Measurements from ENCODE around the gene RBP7. TPM values are rescaled to one million over a fixed set of nuclear protein-coding genes. Genes with fewer than 3 reads are reported as not detected.

RBP7 gene
- total and polyA plus RNA-seq, 2 of the 4 experiments (the other 2 are of a cell fraction) = 0.17 TPM; not detected in 1

- TF ChIP-seq ELK1 (IDR thresholded peaks at IDR 0.05; ENCODE audit: borderline replicate concordance, low read depth, low read length) = no peak
Observed at GRCh38 chr1:9957726-9958125, 39.3 kb upstream of the RBP7 start (continued).

GRCh38 chr1:9960011-9960410 lies 37.0 kb upstream of the RBP7 start:
- Histone ChIP-seq H3K18ac (ENCODE audit: low read depth, low read length) (no peak overlapping the region), H3K4me1 (ENCODE audit: control insufficient read depth, insufficient read depth, low read length) (peaks cover 2% of the 10 kb centered on the region; the same call in 1 of the 2 replicates), H3K9ac (ENCODE audit: low read depth, low read length) (no peak overlapping the region), H4K5ac (ENCODE audit: low read depth, low read length) (no peak overlapping the region), H3K23ac (ENCODE audit: low read depth, low read length) (no peak overlapping the region), H3K79me1 (ENCODE audit: low read depth in 1 of 2, low read length in 2 of 2) (peaks cover 0 to 10% of the 10 kb centered on the region in 2 experiments; a peak in 1 of 4 replicates), H3K4me2 (ENCODE audit: low read depth, low read length) (no peak overlapping the region), H3K9me3 (ENCODE audit: control insufficient read depth, insufficient read depth, low read length) (no peaks in the 10 kb centered on the region), H3K4ac (ENCODE audit: low read depth, low read length) (no peak overlapping the region), H3K14ac (replicated peaks; ENCODE audit: low read depth, low read length) (no peak overlapping the region), H2AK5ac (ENCODE audit: low read depth, low read length) (no peak overlapping the region), H2AFZ (replicated peaks; ENCODE audit: low read length, poor library complexity) (no peak overlapping the region), H3K36me3 (ENCODE audit: control insufficient read depth, insufficient read depth, low read length) (no peaks in the 10 kb centered on the region), H4K91ac (ENCODE audit: insufficient read depth, low read depth, low read length) (no peak overlapping the region), H2BK15ac (ENCODE audit: low read depth, low read length) (no peak overlapping the region), H3K9me1 (ENCODE audit: insufficient read depth, low read length) (no peaks in the 10 kb centered on the region), H2BK20ac (ENCODE audit: low read depth, low read length) (no peak overlapping the region), H3K27me3 (ENCODE audit: control insufficient read depth, insufficient read depth, low read length) (no peaks in the 10 kb centered on the region), H4K8ac (ENCODE audit: low read depth in 2 of 2, low read length in 2 of 2) (no peak overlapping the region), H2BK120ac (ENCODE audit: low read depth, low read length) (no peak overlapping the region), H3K4me3 (ENCODE audit: insufficient read depth, low read depth, low read length) (no peak overlapping the region), H2BK5ac (ENCODE audit: low read depth, low read length, poor library complexity, severe bottlenecking) (no peak overlapping the region), H3K56ac (ENCODE audit: extremely low read depth, insufficient read depth, low read length) (no peak overlapping the region), H4K20me1 (ENCODE audit: insufficient read depth, low read length) (no peaks in the 10 kb centered on the region), H2AK9ac (replicated peaks; ENCODE audit: low read depth, low read length, poor library complexity) (no peak overlapping the region), H3K27ac (ENCODE audit: insufficient read depth, low read length) (no peak overlapping the region)
- ChIA-PET CTCF (no interaction called here), POLR2A (ENCODE audit: unreplicated experiment) (no interaction called here)
- dilution Hi-C loops (cut with HindIII; ENCODE audit: low sequenced_read_pairs, unreplicated experiment) (no loop called here), in situ Hi-C loops (cut with MboI; ENCODE audit: low sequenced_read_pairs) (loop anchor here (25.0 kb wide), 1 partner anchor 177 kb away; no protein-coding TSS in a partner anchor), intact Hi-C loops (cut with micrococcal nuclease) (no loop called here)
- BruUV-seq (replicated peaks) = no TSS peak
- DNase-seq = no peak
- ATAC-seq (ENCODE audit: low read depth) = no peak
- WGBS, 2 experiments (ENCODE audit: extremely low coverage in 2 of 2, insufficient read length in 1 of 2) = no CpG with 5 or more reads among the region's 4 CpGs
- TF ChIP-seq BHLHE40 (IDR thresholded peaks at IDR 0.05; ENCODE audit: low read depth, low read length) = no peak
- no peak for TF ChIP-seq RFX5 (IDR thresholded peaks at IDR 0.05; ENCODE audit: low read depth, low read length)
- no peak for TF ChIP-seq RAD21 (IDR thresholded peaks at IDR 0.05; ENCODE audit: low read length)
- TF ChIP-seq FOS (IDR thresholded peaks at IDR 0.05; ENCODE audit: low read depth, low read length) = no peak
- TF ChIP-seq NFE2L2 (IDR thresholded peaks at IDR 0.05; ENCODE audit: low read depth, low read length) = no peak
- no peak for TF ChIP-seq USF2 (IDR thresholded peaks at IDR 0.05; ENCODE audit: low read depth, low read length)
- TF ChIP-seq CTCF (conservative IDR thresholded peaks at IDR 0.05; ENCODE audit: low read depth, low read length) = no peak
- no peak for TF ChIP-seq CHD1 (IDR thresholded peaks at IDR 0.05; ENCODE audit: low read depth, low read length)
- no peak for TF ChIP-seq SMC3 (IDR thresholded peaks at IDR 0.05; ENCODE audit: low read depth, low read length)
- TF ChIP-seq RCOR1 (IDR thresholded peaks at IDR 0.05; ENCODE audit: insufficient replicate concordance, low read length) = no peak
- TF ChIP-seq ELK1 (IDR thresholded peaks at IDR 0.05; ENCODE audit: borderline replicate concordance, low read depth, low read length) = no peak
- no peak for TF ChIP-seq POLR2A (IDR thresholded peaks at IDR 0.05; ENCODE audit: low read depth, low read length)
- no peak for TF ChIP-seq MAZ (IDR thresholded peaks at IDR 0.05; ENCODE audit: borderline replicate concordance, low read depth, low read length)
